K562 (cell line): Measurements from ENCODE around the gene SMARCA4.

ENCODE experiments used
- POLR2A ChIP-seq: fragments of 450-650 bp; conservative IDR thresholded peaks from 2 replicates; pipeline ENCODE4 v1.6.1; 2016
- TF ChIP-seq, protein P1 (sequence below), 3 experiments: IDR thresholded peaks in 2 of 3; conservative IDR thresholded peaks in 1 of 3; 2 replicates each; pipeline ENCODE4 v1.5.1; 2011 to 2012; ENCODE audit warnings: low read length in 3 of 3, mild to moderate bottlenecking in 3 of 3, control low read depth in 2 of 3, improper control_type of control experiment in 1 of 3, inconsistent platforms in 1 of 3, low read depth in 1 of 3, mixed read lengths in 1 of 3, moderate library complexity in 1 of 3; ENCODE audit not compliant: insufficient read depth in 2 of 3

DNA sequence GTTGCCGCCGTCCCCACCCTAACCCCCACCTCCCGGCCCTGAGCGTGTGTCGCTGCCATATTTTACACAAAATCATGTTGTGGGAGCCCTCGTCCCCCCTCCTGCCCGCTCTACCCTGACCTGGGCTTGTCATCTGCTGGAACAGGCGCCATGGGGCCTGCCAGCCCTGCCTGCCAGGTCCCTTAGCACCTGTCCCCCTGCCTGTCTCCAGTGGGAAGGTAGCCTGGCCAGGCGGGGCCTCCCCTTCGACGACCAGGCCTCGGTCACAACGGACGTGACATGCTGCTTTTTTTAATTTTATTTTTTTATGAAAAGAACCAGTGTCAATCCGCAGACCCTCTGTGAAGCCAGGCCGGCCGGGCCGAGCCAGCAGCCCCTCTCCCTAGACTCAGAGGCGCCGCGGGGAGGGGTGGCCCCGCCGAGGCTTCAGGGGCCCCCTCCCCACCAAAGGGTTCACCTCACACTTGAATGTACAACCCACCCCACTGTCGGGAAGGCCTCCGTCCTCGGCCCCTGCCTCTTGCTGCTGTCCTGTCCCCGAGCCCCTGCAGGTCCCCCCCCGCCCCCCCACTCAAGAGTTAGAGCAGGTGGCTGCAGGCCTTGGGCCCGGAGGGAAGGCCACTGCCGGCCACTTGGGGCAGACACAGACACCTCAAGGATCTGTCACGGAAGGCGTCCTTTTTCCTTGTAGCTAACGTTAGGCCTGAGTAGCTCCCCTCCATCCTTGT, 38.8 kb upstream of the SMARCA4 start:
- no peak for TF ChIP-seq POLR2A
- TF ChIP-seq, protein P1, sequence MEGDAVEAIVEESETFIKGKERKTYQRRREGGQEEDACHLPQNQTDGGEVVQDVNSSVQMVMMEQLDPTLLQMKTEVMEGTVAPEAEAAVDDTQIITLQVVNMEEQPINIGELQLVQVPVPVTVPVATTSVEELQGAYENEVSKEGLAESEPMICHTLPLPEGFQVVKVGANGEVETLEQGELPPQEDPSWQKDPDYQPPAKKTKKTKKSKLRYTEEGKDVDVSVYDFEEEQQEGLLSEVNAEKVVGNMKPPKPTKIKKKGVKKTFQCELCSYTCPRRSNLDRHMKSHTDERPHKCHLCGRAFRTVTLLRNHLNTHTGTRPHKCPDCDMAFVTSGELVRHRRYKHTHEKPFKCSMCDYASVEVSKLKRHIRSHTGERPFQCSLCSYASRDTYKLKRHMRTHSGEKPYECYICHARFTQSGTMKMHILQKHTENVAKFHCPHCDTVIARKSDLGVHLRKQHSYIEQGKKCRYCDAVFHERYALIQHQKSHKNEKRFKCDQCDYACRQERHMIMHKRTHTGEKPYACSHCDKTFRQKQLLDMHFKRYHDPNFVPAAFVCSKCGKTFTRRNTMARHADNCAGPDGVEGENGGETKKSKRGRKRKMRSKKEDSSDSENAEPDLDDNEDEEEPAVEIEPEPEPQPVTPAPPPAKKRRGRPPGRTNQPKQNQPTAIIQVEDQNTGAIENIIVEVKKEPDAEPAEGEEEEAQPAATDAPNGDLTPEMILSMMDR (IDR thresholded peaks at IDR 0.05 in 2 of 3, conservative IDR thresholded peaks at IDR 0.05 in 1 of 3; ENCODE audit: insufficient read depth in 2 of 3, low read depth in 1 of 3, low read length in 3 of 3), result 0 out of 6 replicates have a peak, but pooled peaks of 1 of the 3 experiments have one; percentile 10
